HG03060 (cell line): ENCODE results near the gene NUDT19.
"Not testable (repeated sequence)": the region's sequence is repeated elsewhere in the genome, so short reads cannot be mapped to it uniquely, and the experiment has no call there.

Experiments used
- ATAC-seq: cut with Tn5 transposase; IDR thresholded peaks from one replicate; pipeline ENCODE4 v1.9.1; 2021; ENCODE audit warnings: low read depth, moderate number of reproducible peaks; ENCODE audit not compliant: unreplicated experiment

Gene NUDT19

GRCh38 chr19:32674931-32675719, 16.5 kb upstream of the NUDT19 start, which contains the start of gene ANKRD27:
Gene ANKRD27, minus strand, starts transcription at chr19:32675180. Its CDS starts 16,165 bp downstream, at chr19:32659015.
- peak; percentile 95 for ATAC-seq

- no peak for ATAC-seq
Measured at GRCh38 chr19:32675720-32676185, 15.9 kb upstream of the NUDT19 start, which contains the start of gene RGS9BP. Gene RGS9BP, plus strand, starts transcription at chr19:32675848. Its CDS starts 416 bp downstream, at chr19:32676264.

GRCh38 chr19:32676186-32676894, 15.3 kb upstream of the NUDT19 start:
- no peak for ATAC-seq

GRCh38 chr19:32676895-32677359, 14.7 kb upstream of the NUDT19 start:
- no peak for ATAC-seq

GRCh38 chr19:32677657-32678056, 14.0 kb upstream of the NUDT19 start:
- no peak for ATAC-seq

GRCh38 chr19:32680986-32681385, 10.6 kb upstream of the NUDT19 start:
- ATAC-seq: no peak

GRCh38 chr19:32682317-32682716, 9.3 kb upstream of the NUDT19 start:
- ATAC-seq: no peak

- ATAC-seq: no peak
Measured at GRCh38 chr19:32686847-32687475, 4.7 kb upstream of the NUDT19 start.

- ATAC-seq: no peak
Measured at GRCh38 chr19:32687681-32688080, 3.9 kb upstream of the NUDT19 start.

- no peak for ATAC-seq
Measured at GRCh38 chr19:32688311-32688710, 3.3 kb upstream of the NUDT19 start.

GRCh38 chr19:32691952-32692726, 518 bp downstream of the NUDT19 start:
- ATAC-seq: peak; percentile 15

- ATAC-seq: no peak
Measured at GRCh38 chr19:32692727-32693061, 1.1 kb downstream of the NUDT19 start.

- ATAC-seq: not testable (repeated sequence)
Measured at GRCh38 chr19:32693151-32694108, 1.8 kb downstream of the NUDT19 start.

GRCh38 chr19:32694316-32694715, 2.7 kb downstream of the NUDT19 start:
- ATAC-seq: not testable (repeated sequence)

- not testable (repeated sequence) for ATAC-seq
Measured at GRCh38 chr19:32694851-32695250, 3.2 kb downstream of the NUDT19 start.

- not testable (repeated sequence) for ATAC-seq
Measured at GRCh38 chr19:32695506-32695905, 3.9 kb downstream of the NUDT19 start.

- not testable (repeated sequence) for ATAC-seq
Measured at GRCh38 chr19:32696771-32697170, 5.2 kb downstream of the NUDT19 start.

- ATAC-seq: not testable (repeated sequence)
Measured at GRCh38 chr19:32700129-32700528, 8.5 kb downstream of the NUDT19 start.

GRCh38 chr19:32702010-32702409, 10.4 kb downstream of the NUDT19 start:
- no peak for ATAC-seq
